NCI-H1417 treated with DMSO at 0.1 percent for 48 hours (cell line): Measurements from ENCODE around the gene VEGFB.

ENCODE experiments used
- DNase-seq: peaks from one replicate; lab custom pipeline; 2025; lab: John Stamatoyannopoulos, UW

VEGFB gene

GRCh38 chr11:64211181-64211872, 23.1 kb upstream of the VEGFB start:
- no peak for DNase-seq

- no peak for DNase-seq
These were observed 17.5 kb upstream of the VEGFB start for GRCh38 chr11:64216879-64217278.

GRCh38 chr11:64218628-64219353, 15.6 kb upstream of the VEGFB start:
- no peak for DNase-seq

GRCh38 chr11:64219354-64219684, 15.1 kb upstream of the VEGFB start:
- DNase-seq, result no peak

GRCh38 chr11:64219755-64220154, 14.6 kb upstream of the VEGFB start:
- DNase-seq, result no peak

- DNase-seq, result no peak
These were observed 14.1 kb upstream of the VEGFB start for GRCh38 chr11:64220271-64220670.

GRCh38 chr11:64220798-64221197, 13.6 kb upstream of the VEGFB start:
- DNase-seq, result no peak

- no peak for DNase-seq
These were observed 11.8 kb upstream of the VEGFB start for GRCh38 chr11:64222651-64223000.

GRCh38 chr11:64223001-64223651, 11.3 kb upstream of the VEGFB start:
- DNase-seq, result no peak

GRCh38 chr11:64224151-64224890, 10.1 kb upstream of the VEGFB start:
- no peak for DNase-seq

GRCh38 chr11:64224891-64225607, 9.3 kb upstream of the VEGFB start:
- DNase-seq, result no peak

- no peak for DNase-seq
These were observed 8.5 kb upstream of the VEGFB start, which contains the start of the genes NUDT22 and TRPT1 for GRCh38 chr11:64225608-64226506. Gene NUDT22, plus strand, starts transcription at chr11:64226274. Its CDS starts 379 bp downstream, at chr11:64226653. Gene TRPT1, minus strand, starts transcription at chr11:64226186. Its CDS starts 326 bp downstream, at chr11:64225860.

- no peak for DNase-seq
These were observed 7.8 kb upstream of the VEGFB start for GRCh38 chr11:64226507-64227051.

- DNase-seq, result no peak
These were observed 6.9 kb upstream of the VEGFB start for GRCh38 chr11:64227405-64227956.

GRCh38 chr11:64229090-64229743, 5.2 kb upstream of the VEGFB start:
- DNase-seq, result no peak

GRCh38 chr11:64229744-64230170, 4.6 kb upstream of the VEGFB start:
- no peak for DNase-seq

GRCh38 chr11:64230171-64230984, 4.0 kb upstream of the VEGFB start, which contains the start of gene DNAJC4:
Gene DNAJC4, plus strand, starts transcription at chr11:64230548. Its CDS starts 307 bp downstream, at chr11:64230855.
- peak; percentile 93 for DNase-seq

- no peak for DNase-seq
These were observed 3.4 kb upstream of the VEGFB start for GRCh38 chr11:64230985-64231365.

GRCh38 chr11:64231546-64231945, 2.8 kb upstream of the VEGFB start:
- DNase-seq, result no peak
